ENCODE results near the gene IRF2BPL.

IRF2BPL gene

DNA sequence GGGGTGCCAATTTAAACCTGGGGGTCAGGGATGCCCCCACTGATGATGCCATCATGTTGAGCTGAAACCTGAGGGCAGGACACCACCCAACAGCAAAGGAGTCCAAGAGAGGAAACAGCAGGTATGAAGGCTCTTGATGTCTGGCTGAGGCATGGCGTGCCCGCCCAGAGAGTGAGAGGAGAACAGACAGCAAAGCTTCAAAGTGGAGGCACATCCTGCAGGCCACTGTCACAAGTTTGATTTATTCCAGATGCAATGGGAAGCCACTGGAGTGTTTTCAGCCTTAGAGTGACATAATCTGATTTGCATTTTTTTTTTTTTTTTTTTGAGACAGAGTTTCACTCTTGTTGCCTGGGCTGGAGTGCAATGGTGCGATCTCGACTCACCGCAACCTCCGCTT lies 34.8 kb downstream of the IRF2BPL start:
- Histone ChIP-seq H3K36me3 (ENCODE audit: insufficient read depth, low read length) (no peaks in the 10 kb centered on the region), H3K27me3 (ENCODE audit: control insufficient read depth in 1 of 2, insufficient read depth in 2 of 2, low read length in 2 of 2) (no peaks in the 10 kb centered on the region), H3K27ac (ENCODE audit: low read depth, low read length) (no peak overlapping the region), H3K4me1 (ENCODE audit: insufficient read depth, low read length) (no peaks in the 10 kb centered on the region), H3K9ac (ENCODE audit: low read length) (no peak overlapping the region), H3K4me3 (ENCODE audit: low read depth in 1 of 2, low read length in 2 of 2) (no peak overlapping the region), H3K9me3 (ENCODE audit: low read length) (no peaks in the 10 kb centered on the region)

DNA sequence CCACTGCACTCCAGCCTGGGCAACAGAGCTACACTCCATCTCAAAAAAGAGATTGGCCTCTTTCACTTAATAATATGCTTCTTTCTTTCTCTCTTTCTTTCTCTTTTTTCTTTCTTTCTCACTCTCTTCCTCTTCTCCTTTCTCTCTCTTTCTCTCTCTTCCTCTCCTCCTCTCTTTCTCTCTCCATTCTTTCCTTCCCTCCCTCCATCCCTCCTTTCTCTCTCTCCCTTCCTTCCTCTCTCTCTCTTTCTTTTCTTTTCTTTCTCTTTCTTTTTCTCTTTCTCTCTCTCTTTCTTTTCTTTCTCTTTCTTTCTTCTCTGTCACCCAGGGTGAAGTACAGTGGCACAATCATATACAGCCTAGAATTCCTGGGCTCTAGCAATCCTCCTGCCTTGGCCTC lies 38.4 kb downstream of the IRF2BPL start:
- Histone ChIP-seq H3K27me3 (ENCODE audit: control insufficient read depth in 1 of 2, insufficient read depth in 2 of 2, low read length in 2 of 2) (no peaks in the 10 kb centered on the region), H3K36me3 (ENCODE audit: insufficient read depth, low read length) (no peaks in the 10 kb centered on the region), H3K4me1 (ENCODE audit: insufficient read depth, low read length) (no peaks in the 10 kb centered on the region), H3K9me3 (ENCODE audit: low read length) (no peaks in the 10 kb centered on the region), H3K27ac (ENCODE audit: low read depth, low read length) (no peak overlapping the region), H3K9ac (ENCODE audit: low read length) (no peak overlapping the region), H3K4me3 (ENCODE audit: low read depth in 1 of 2, low read length in 2 of 2) (no peak overlapping the region)

DNA sequence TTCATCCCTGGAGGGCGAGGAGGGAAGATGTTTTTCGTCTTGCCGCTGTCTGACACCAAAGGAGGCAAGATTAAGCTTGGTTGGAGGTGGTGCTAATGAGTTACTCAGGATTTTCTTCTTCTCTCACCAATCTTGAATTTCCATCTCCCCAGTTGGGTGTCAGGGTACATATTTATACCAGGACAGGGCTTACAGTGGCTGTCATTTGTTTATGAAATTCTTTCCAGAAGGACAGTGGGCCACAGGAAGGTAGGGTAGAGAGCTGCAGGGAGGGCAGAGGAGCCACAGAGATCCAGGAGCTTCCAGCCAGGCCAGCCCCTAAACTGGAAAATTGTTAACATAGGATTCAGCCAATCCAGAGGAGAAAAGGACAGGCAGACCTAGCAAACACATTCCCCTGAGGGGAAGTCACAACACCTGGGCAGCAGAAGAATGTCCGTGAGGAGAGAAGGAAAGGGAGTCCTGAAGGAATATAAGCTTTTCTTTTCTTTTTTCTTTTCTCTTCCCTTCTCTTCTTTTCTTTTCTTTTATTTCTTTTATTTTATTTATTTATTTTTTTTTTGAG lies 40.5 kb downstream of the IRF2BPL start:
- H3K4me1 ChIP-seq (ENCODE audit: insufficient read depth, low read length) = no peaks in the 10 kb centered on the region
- no peaks in the 10 kb centered on the region for H3K27me3 ChIP-seq (ENCODE audit: control insufficient read depth in 1 of 2, insufficient read depth in 2 of 2, low read length in 2 of 2)
- H3K4me3 ChIP-seq (ENCODE audit: low read depth in 1 of 2, low read length in 2 of 2) = no peak overlapping the region
- no peak overlapping the region for H3K9ac ChIP-seq (ENCODE audit: low read length)
- H3K36me3 ChIP-seq (ENCODE audit: insufficient read depth, low read length) = no peaks in the 10 kb centered on the region
- no peaks in the 10 kb centered on the region for H3K9me3 ChIP-seq (ENCODE audit: low read length)
- no peak overlapping the region for H3K27ac ChIP-seq (ENCODE audit: low read depth, low read length)

DNA sequence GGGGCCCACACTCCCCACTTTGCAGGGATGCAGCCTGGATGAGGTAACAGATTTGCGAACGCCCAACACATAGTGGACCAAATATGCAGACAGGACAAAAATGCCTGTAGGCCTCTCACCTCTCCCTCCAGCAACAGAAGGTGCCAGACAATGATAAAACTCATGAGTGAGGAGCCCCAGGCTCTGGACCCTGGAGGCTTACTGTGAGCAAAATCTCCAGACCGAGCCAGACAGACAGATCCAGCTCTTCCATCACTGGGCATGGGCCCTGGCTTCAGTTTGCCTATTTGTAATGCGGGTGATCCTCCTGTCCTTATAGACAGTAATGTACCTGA lies 42.3 kb downstream of the IRF2BPL start:
- Histone ChIP-seq H3K4me3 (ENCODE audit: low read depth in 1 of 2, low read length in 2 of 2) (no peak overlapping the region), H3K27ac (ENCODE audit: low read depth, low read length) (no peak overlapping the region), H3K27me3 (ENCODE audit: control insufficient read depth in 1 of 2, insufficient read depth in 2 of 2, low read length in 2 of 2) (no peaks in the 10 kb centered on the region), H3K9ac (ENCODE audit: low read length) (no peak overlapping the region), H3K9me3 (ENCODE audit: low read length) (no peaks in the 10 kb centered on the region), H3K4me1 (ENCODE audit: insufficient read depth, low read length) (no peaks in the 10 kb centered on the region), H3K36me3 (ENCODE audit: insufficient read depth, low read length) (no peaks in the 10 kb centered on the region)

DNA sequence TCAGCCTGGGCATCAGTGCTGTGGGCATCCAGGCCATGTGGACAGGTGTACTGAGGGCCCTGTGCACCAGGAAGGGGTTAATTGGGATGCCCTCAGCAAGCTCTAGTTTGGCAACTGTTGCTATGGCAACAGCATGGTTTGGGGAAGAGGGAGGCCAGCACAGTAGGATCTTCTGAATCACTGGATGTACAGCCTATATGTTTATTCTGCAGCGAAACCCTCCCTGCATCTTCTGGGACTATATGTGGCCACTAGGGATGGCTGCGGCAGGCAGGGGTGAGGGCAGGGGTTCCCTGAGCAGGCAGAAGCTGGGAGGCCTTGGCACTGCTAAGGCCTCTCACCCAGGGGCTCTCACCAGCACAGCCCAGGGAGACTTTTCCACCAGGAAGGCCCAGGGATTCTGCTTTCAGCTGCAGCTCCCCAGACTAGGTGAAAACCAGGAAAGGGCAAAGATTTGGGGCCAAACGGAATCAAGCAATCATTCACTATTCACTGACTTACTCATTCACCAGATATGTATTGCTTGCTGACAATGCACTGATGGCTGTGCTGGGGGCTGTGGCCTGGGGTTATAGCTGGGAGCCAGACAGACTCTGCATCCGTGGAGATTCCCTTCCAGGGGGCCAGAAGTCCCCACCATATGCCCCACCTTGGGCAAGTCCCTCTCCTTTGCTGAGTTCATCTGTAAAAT lies 42.8 kb downstream of the IRF2BPL start:
- Histone ChIP-seq H3K4me1 (ENCODE audit: insufficient read depth, low read length) (no peaks in the 10 kb centered on the region), H3K36me3 (ENCODE audit: insufficient read depth, low read length) (no peaks in the 10 kb centered on the region), H3K4me3 (ENCODE audit: low read depth in 1 of 2, low read length in 2 of 2) (no peak overlapping the region), H3K27ac (ENCODE audit: low read depth, low read length) (no peak overlapping the region), H3K9me3 (ENCODE audit: low read length) (no peaks in the 10 kb centered on the region), H3K27me3 (ENCODE audit: control insufficient read depth in 1 of 2, insufficient read depth in 2 of 2, low read length in 2 of 2) (no peaks in the 10 kb centered on the region), H3K9ac (ENCODE audit: low read length) (no peak overlapping the region)

DNA sequence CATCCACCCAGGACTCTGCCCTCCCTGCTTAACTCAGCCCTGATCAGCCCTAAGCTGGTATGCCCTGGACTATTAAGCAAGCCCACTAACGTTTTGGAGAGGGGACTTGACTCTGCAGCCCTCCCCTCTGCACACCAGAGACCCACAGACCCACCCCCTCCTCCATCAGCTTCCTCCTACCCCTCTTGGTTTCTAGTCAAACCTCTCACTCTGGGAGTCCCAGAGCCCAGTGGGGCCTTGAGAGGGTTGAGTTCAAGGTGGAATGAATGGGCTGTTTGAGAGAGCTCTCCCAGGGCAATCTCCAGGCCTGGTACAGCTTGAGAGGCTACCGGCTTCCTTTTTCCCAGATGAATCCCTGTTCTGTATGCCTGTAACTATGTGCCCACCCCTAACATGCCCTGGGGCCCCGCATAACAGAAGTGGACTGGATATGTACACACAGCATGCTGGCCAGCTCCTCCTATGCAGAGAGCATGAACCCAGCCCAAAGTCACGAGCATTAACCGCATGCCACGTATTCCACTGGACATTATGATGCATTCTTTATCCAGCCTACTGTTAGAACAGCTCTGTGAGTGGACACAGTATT lies 43.6 kb downstream of the IRF2BPL start:
- Histone ChIP-seq H3K27me3 (ENCODE audit: control insufficient read depth in 1 of 2, insufficient read depth in 2 of 2, low read length in 2 of 2) (no peaks in the 10 kb centered on the region), H3K4me3 (ENCODE audit: low read depth in 1 of 2, low read length in 2 of 2) (no peak overlapping the region), H3K9ac (ENCODE audit: low read length) (no peak overlapping the region), H3K27ac (ENCODE audit: low read depth, low read length) (no peak overlapping the region), H3K4me1 (ENCODE audit: insufficient read depth, low read length) (no peaks in the 10 kb centered on the region), H3K36me3 (ENCODE audit: insufficient read depth, low read length) (no peaks in the 10 kb centered on the region), H3K9me3 (ENCODE audit: low read length) (no peaks in the 10 kb centered on the region)

DNA sequence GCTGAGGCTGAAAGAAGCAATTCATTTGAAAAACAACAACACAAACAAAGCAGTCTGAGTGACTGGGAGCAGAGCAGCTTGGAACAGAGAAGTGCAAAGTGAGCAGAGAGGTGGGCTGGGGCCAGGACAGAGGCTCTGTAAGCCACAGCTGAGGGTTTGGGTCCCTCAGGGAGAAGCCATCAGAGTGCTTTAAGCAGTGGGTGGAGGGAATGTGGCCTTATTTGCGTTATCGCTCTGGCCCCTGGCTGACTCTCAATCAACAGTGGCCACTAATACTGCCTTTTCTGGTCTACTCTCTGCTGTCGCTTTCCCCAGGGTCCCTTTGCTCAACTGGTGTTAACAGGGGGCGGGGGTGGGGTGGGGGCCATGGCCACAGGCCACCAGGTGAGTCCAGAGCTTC lies 44.2 kb downstream of the IRF2BPL start:
- H3K27me3 ChIP-seq (ENCODE audit: control insufficient read depth in 1 of 2, insufficient read depth in 2 of 2, low read length in 2 of 2) = no peaks in the 10 kb centered on the region
- no peak overlapping the region for H3K9ac ChIP-seq (ENCODE audit: low read length)
- no peaks in the 10 kb centered on the region for H3K9me3 ChIP-seq (ENCODE audit: low read length)
- no peaks in the 10 kb centered on the region for H3K4me1 ChIP-seq (ENCODE audit: insufficient read depth, low read length)
- H3K27ac ChIP-seq (ENCODE audit: low read depth, low read length) = no peak overlapping the region
- H3K4me3 ChIP-seq (ENCODE audit: low read depth in 1 of 2, low read length in 2 of 2) = no peak overlapping the region
- H3K36me3 ChIP-seq (ENCODE audit: insufficient read depth, low read length) = no peaks in the 10 kb centered on the region

DNA sequence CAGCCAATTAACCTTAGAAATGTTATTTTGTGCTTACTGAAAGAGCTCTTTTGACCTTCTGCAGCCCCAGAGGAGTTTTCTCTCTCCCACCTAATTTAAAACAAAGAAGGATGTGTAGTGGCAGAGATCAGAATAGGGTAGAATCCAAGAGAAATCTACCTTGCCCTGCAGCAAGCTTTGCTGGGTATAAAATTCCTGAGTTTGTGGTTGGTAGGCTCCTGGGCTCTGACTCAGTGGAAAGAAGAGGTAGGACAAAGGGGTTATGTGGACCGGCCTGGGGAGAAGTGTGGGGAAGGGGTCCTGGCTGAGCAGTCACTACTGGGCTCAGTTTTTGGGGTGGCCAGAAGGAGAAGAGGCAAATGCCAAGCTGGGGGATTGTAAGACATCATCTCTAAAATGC lies 46.8 kb downstream of the IRF2BPL start:
- Histone ChIP-seq H3K4me1 (ENCODE audit: insufficient read depth, low read length) (no peaks in the 10 kb centered on the region), H3K36me3 (ENCODE audit: insufficient read depth, low read length) (no peaks in the 10 kb centered on the region), H3K9me3 (ENCODE audit: low read length) (no peaks in the 10 kb centered on the region), H3K27ac (ENCODE audit: low read depth, low read length) (no peak overlapping the region), H3K9ac (ENCODE audit: low read length) (no peak overlapping the region), H3K27me3 (ENCODE audit: control insufficient read depth in 1 of 2, insufficient read depth in 2 of 2, low read length in 2 of 2) (no peaks in the 10 kb centered on the region), H3K4me3 (ENCODE audit: low read depth in 1 of 2, low read length in 2 of 2) (no peak overlapping the region)

DNA sequence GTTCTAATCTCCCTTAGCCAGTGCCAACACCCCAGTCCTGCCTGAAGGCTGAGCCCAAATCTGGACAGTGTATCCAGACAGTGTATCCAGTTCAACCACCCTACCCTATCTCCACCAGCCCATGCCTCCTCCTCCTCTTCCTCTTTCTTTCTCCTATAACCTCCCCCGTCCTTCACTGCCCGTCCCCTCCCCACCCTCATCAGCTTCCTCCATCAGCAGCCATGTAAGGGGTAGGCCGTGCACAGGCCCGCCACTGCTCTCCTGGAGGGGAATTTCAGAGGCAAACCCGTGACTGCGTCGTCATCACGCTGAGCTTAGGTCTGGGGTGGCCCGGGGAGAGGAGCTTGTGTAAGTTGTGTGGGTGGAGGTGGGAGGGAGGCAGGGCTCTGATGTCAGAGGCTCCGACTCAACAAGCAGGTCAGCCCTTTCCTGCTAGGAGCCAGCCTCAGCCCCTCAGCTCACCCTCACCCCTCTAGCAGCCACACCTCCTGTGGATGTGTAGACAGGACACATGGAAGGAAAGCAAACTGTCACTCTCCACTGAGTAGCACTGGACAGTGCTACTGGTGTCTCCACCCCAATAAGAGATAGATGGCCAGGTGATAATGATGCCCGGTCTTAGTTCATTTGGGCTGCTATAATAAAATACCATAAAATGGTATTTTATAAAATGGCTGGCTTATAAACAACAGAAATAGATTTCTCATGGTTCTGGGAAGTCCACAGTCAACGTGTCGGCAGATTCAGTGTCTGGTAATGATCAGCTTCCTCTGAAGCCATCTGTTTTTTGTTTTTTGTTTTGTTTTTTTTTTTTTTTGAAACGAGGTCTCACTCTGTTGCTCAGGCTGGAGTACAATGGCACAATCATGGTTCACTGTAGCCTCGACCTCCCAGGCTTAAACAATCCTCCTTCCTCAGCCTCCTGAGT lies 50.5 kb downstream of the IRF2BPL start:
- no peaks in the 10 kb centered on the region for H3K9me3 ChIP-seq (ENCODE audit: low read length)
- H3K36me3 ChIP-seq (ENCODE audit: insufficient read depth, low read length) = no peaks in the 10 kb centered on the region
- H3K4me3 ChIP-seq (ENCODE audit: low read depth in 1 of 2, low read length in 2 of 2) = no peak overlapping the region
- no peak overlapping the region for H3K9ac ChIP-seq (ENCODE audit: low read length)
- H3K27me3 ChIP-seq (ENCODE audit: control insufficient read depth in 1 of 2, insufficient read depth in 2 of 2, low read length in 2 of 2) = no peaks in the 10 kb centered on the region
- no peaks in the 10 kb centered on the region for H3K4me1 ChIP-seq (ENCODE audit: insufficient read depth, low read length)
- no peak overlapping the region for H3K27ac ChIP-seq (ENCODE audit: low read depth, low read length)

DNA sequence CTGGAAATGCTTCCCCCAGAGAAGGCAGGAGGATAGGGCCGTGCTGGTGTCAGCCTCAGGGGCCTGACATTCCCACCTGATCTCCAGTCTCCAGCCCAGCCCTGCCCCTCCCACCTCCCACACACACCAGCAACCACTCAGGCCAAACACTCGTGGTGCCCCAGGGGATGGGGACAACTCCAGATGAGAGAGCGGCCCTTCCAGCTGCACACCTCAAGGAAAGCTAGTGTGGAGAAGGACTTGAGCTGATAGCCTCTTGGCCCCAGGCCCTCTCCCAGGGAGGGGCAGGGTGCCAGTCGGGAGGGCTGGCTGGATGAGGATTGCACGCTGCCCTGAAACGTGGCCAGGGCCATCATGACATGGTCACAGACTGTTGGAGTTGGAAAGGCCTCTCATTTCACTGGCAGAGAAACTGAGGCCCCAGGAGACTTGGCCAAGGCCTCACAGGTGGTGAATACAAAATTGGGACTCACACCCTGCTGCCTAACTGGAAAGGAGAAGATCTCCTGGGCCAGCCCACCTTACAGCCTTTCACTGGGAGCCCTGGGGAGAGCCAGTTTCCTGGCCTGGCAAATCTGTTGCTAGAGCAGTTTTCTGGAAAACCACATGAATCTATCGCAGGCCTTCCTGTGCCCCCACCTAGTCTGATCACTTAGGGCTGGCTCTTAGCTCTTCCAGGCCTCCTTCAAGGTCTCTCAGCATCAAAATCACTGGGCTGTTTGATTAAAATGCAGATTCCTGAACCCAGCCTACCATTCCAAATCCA lies 52.1 kb downstream of the IRF2BPL start:
- Histone ChIP-seq H3K27me3 (ENCODE audit: control insufficient read depth in 1 of 2, insufficient read depth in 2 of 2, low read length in 2 of 2) (no peaks in the 10 kb centered on the region), H3K9me3 (ENCODE audit: low read length) (no peaks in the 10 kb centered on the region), H3K4me3 (ENCODE audit: low read depth in 1 of 2, low read length in 2 of 2) (no peak overlapping the region), H3K9ac (ENCODE audit: low read length) (no peak overlapping the region), H3K27ac (ENCODE audit: low read depth, low read length) (no peak overlapping the region), H3K36me3 (ENCODE audit: insufficient read depth, low read length) (no peaks in the 10 kb centered on the region), H3K4me1 (ENCODE audit: insufficient read depth, low read length) (no peaks in the 10 kb centered on the region)

DNA sequence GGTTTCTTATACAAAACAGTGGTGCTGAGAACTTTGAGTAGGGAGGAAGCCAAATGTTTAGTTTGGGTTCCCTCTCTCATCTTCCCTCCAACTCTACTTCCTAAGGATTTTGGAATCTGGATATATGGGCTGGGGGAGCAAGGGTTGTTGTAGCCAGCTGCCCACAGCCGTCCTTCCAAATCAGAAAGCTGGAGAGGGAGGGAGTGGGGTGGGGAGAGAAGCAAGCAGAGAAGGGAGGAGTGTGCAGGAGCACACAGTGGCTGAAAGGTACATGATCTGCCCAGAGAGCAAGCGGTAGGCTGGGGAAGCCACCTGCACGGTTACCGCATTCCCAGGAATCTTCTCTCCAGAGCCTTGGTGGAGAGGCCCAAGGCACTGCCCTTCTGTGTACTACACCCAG lies 52.7 kb downstream of the IRF2BPL start:
- Histone ChIP-seq H3K4me1 (ENCODE audit: insufficient read depth, low read length) (no peaks in the 10 kb centered on the region), H3K36me3 (ENCODE audit: insufficient read depth, low read length) (no peaks in the 10 kb centered on the region), H3K27me3 (ENCODE audit: control insufficient read depth in 1 of 2, insufficient read depth in 2 of 2, low read length in 2 of 2) (no peaks in the 10 kb centered on the region), H3K9me3 (ENCODE audit: low read length) (no peaks in the 10 kb centered on the region), H3K27ac (ENCODE audit: low read depth, low read length) (no peak overlapping the region), H3K9ac (ENCODE audit: low read length) (no peak overlapping the region), H3K4me3 (ENCODE audit: low read depth in 1 of 2, low read length in 2 of 2) (no peak overlapping the region)
